ENCODE measurements around the gene TNIP1. TPM values are rescaled to one million over a fixed set of nuclear protein-coding genes. Genes with fewer than 3 reads are reported as not detected.

The TNIP1 gene
- total RNA-seq, 1 donor from 2014 or later = 65.6 TPM

- DNase-seq (ENCODE audit: low read depth) (peak; percentile 94), FAIRE-seq (peak; percentile 81)
- Histone ChIP-seq H3K36me3 (ENCODE audit: control insufficient read depth, insufficient read depth, low read length) (peaks cover 26% of the 10 kb centered on the region), H3K27me3 (ENCODE audit: control insufficient read depth, insufficient read depth, low read length) (no peaks in the 10 kb centered on the region), H3K4me3 (ENCODE audit: low read depth, low read length) (no peak overlapping the region)
- TF ChIP-seq CTCF (IDR thresholded peaks at IDR 0.05; ENCODE audit: insufficient read depth, low read length, severe bottlenecking) = no peak
Measured at GRCh38 chr5:151040211-151040747, 40.6 kb downstream of the TNIP1 start.

GRCh38 chr5:151039665-151040064 lies 41.2 kb downstream of the TNIP1 start:
- TF ChIP-seq CTCF (IDR thresholded peaks at IDR 0.05; ENCODE audit: insufficient read depth, low read length, severe bottlenecking) = no peak
- peaks cover 28% of the 10 kb centered on the region for H3K36me3 ChIP-seq (ENCODE audit: control insufficient read depth, insufficient read depth, low read length)
- no peaks in the 10 kb centered on the region for H3K27me3 ChIP-seq (ENCODE audit: control insufficient read depth, insufficient read depth, low read length)
- no peak overlapping the region for H3K4me3 ChIP-seq (ENCODE audit: low read depth, low read length)
- no peak for FAIRE-seq
- no peak for DNase-seq (ENCODE audit: low read depth)

- Histone ChIP-seq H3K4me3 (ENCODE audit: low read depth, low read length) (no peak overlapping the region), H3K36me3 (ENCODE audit: control insufficient read depth, insufficient read depth, low read length) (peaks cover 34% of the 10 kb centered on the region), H3K27me3 (ENCODE audit: control insufficient read depth, insufficient read depth, low read length) (no peaks in the 10 kb centered on the region)
- peak; percentile 85 for DNase-seq (ENCODE audit: low read depth)
- FAIRE-seq = no peak
- TF ChIP-seq CTCF (IDR thresholded peaks at IDR 0.05; ENCODE audit: insufficient read depth, low read length, severe bottlenecking) = no peak
Measured at GRCh38 chr5:151038801-151039238, 42.0 kb downstream of the TNIP1 start.

- no peak for FAIRE-seq
- TF ChIP-seq CTCF (IDR thresholded peaks at IDR 0.05; ENCODE audit: insufficient read depth, low read length, severe bottlenecking) = no peak
- Histone ChIP-seq H3K36me3 (ENCODE audit: control insufficient read depth, insufficient read depth, low read length) (peaks cover 35% of the 10 kb centered on the region), H3K4me3 (ENCODE audit: low read depth, low read length) (no peak overlapping the region), H3K27me3 (ENCODE audit: control insufficient read depth, insufficient read depth, low read length) (no peaks in the 10 kb centered on the region)
- DNase-seq (ENCODE audit: low read depth) = no peak
Measured at GRCh38 chr5:151038412-151038745, 42.5 kb downstream of the TNIP1 start.

- TF ChIP-seq CTCF (IDR thresholded peaks at IDR 0.05; ENCODE audit: insufficient read depth, low read length, severe bottlenecking) = no peak
- DNase-seq (ENCODE audit: low read depth) = no peak
- Histone ChIP-seq H3K36me3 (ENCODE audit: control insufficient read depth, insufficient read depth, low read length) (peaks cover 37% of the 10 kb centered on the region), H3K4me3 (ENCODE audit: low read depth, low read length) (no peak overlapping the region), H3K27me3 (ENCODE audit: control insufficient read depth, insufficient read depth, low read length) (no peaks in the 10 kb centered on the region)
- FAIRE-seq = no peak
Measured at GRCh38 chr5:151037561-151038411, 43.0 kb downstream of the TNIP1 start.
